Measurements from ENCODE around the gene COL2A1. TPM values are rescaled to one million over a fixed set of nuclear protein-coding genes. Genes with fewer than 3 reads are reported as not detected.
A peak's percentile ranks its signal among the peaks of the same experiment; 100 is the strongest.

The COL2A1 gene
- total RNA-seq, 2 donors from 2014 or later = not detected

DNA sequence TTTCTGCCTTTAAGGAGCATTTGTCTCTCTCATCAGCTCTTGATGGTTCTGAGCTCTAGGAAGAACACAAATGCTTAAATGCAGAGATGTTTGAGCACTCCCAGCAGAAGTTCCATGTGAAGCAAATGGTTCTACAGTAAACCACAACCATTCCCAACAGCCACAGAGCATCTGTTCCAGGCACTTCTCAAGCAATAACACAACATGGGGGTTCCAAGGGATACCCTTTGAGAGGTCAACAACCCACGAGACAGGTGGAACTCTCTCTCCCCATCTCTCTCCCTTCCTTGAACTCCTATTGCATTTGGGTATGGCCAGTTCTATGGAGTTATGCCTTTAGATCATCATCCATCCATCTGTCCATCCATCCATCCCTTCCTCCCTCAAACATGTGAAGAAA is 5.2 kb upstream of the COL2A1 start:
- Mint-ChIP-seq H3K27ac (no peak overlapping the region), H3K4me3 (no peak overlapping the region), H3K9me3 (no peaks in the 10 kb centered on the region), H3K36me3 (ENCODE audit: low read depth) (no peaks in the 10 kb centered on the region), H3K4me1 (no peaks in the 10 kb centered on the region), H3K27me3 (peaks cover 48% of the 10 kb centered on the region)
- no peak for ATAC-seq (replicated peaks)

DNA sequence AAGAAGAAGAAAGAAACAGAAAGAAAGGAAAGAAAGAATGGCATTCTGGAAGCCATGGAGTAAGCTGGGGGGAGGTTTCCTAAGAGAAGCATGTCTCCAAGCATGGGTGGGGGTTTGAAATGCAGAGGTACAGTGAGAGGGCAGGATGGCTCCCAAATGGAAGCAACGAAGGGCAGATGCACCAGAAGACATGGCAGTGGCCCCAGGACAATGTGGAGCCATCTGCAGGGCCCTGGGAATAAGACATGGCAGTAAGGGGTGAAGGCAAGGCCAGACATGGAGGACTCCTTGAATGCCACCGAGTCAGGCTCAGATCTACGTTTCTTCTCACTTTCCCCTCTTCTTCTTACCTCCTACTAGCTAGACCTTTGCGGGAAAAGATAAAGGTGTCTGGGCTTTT is 4.7 kb upstream of the COL2A1 start:
- ATAC-seq (replicated peaks) = no peak
- no peak overlapping the region for H3K4me3 Mint-ChIP-seq
- H3K4me1 Mint-ChIP-seq = no peaks in the 10 kb centered on the region
- no peak overlapping the region for H3K27ac Mint-ChIP-seq
- no peaks in the 10 kb centered on the region for H3K9me3 Mint-ChIP-seq
- H3K27me3 Mint-ChIP-seq = peaks cover 48% of the 10 kb centered on the region
- H3K36me3 Mint-ChIP-seq (ENCODE audit: low read depth) = no peaks in the 10 kb centered on the region

DNA sequence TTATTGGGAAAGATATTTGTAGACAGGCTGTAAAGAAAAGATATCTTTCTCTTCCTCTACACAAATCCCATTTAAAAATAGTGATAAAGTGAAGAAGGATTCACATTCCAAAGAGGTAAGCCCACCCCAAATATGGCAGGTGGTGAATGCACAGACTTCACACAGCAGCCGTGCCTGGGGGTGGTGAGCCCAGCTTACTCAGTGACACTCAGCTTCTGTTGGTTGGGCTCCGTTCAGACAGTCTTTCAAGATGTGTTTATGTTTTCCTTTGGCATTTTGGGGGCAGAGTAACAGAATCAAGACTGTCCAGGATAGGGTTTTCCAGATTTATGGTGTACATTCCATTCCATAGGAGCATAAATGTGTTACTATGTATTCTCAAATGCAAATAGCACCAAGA is 4.1 kb upstream of the COL2A1 start:
- no peak for ATAC-seq (replicated peaks)

DNA sequence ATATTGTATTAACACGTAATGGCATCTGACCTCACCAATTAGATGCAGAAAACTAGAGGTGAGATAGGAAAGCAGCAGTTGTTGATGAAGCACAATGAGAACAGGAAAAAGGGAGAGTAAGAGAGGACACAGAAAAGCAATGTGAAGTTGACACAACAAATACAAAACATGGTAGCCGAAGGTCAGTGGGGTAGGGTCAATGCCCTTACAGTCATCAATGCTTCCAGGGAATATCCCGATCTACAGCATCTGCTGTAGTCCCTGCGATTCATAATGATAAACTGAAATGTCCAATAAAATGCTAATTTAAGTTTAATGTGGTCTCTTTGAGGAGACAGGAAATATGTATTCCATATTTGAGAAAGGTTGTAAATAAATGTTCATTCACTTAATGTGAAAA is 2.9 kb upstream of the COL2A1 start:
- peaks cover 10% of the 10 kb centered on the region for H3K4me1 Mint-ChIP-seq
- no peak for ATAC-seq (replicated peaks)
- no peak overlapping the region for H3K27ac Mint-ChIP-seq
- no peaks in the 10 kb centered on the region for H3K9me3 Mint-ChIP-seq
- H3K27me3 Mint-ChIP-seq = peaks cover 59% of the 10 kb centered on the region
- H3K4me3 Mint-ChIP-seq = no peak overlapping the region
- H3K36me3 Mint-ChIP-seq (ENCODE audit: low read depth) = no peaks in the 10 kb centered on the region

More for the DNA sequence above, 4.1 kb upstream of the COL2A1 start:
- no peaks in the 10 kb centered on the region for H3K36me3 Mint-ChIP-seq (ENCODE audit: low read depth)
- peaks cover 5% of the 10 kb centered on the region for H3K4me1 Mint-ChIP-seq
- H3K27me3 Mint-ChIP-seq = peaks cover 51% of the 10 kb centered on the region
- H3K9me3 Mint-ChIP-seq = no peaks in the 10 kb centered on the region
- H3K4me3 Mint-ChIP-seq = no peak overlapping the region
- no peak overlapping the region for H3K27ac Mint-ChIP-seq

DNA sequence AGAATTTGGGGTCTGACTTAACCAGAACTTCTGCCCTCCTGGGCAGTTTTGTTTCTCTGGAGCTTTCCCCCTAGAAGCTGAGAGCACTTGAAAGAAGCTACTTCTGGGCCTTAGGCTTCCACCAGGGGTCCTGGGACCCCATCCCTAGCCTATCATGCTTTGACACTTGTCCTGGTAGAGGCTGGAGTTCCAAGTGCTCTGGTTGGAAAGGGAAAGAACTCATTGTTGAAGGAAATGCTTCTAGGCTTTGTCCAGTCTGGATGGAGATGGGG is 1.4 kb upstream of the COL2A1 start:
- H3K4me3 Mint-ChIP-seq = peak overlapping the region; percentile 48
- no peaks in the 10 kb centered on the region for H3K9me3 Mint-ChIP-seq
- no peak for ATAC-seq (replicated peaks)
- no peaks in the 10 kb centered on the region for H3K36me3 Mint-ChIP-seq (ENCODE audit: low read depth)
- H3K27me3 Mint-ChIP-seq = peaks cover 69% of the 10 kb centered on the region
- H3K4me1 Mint-ChIP-seq = peaks cover 16% of the 10 kb centered on the region
- H3K27ac Mint-ChIP-seq = no peak overlapping the region

DNA sequence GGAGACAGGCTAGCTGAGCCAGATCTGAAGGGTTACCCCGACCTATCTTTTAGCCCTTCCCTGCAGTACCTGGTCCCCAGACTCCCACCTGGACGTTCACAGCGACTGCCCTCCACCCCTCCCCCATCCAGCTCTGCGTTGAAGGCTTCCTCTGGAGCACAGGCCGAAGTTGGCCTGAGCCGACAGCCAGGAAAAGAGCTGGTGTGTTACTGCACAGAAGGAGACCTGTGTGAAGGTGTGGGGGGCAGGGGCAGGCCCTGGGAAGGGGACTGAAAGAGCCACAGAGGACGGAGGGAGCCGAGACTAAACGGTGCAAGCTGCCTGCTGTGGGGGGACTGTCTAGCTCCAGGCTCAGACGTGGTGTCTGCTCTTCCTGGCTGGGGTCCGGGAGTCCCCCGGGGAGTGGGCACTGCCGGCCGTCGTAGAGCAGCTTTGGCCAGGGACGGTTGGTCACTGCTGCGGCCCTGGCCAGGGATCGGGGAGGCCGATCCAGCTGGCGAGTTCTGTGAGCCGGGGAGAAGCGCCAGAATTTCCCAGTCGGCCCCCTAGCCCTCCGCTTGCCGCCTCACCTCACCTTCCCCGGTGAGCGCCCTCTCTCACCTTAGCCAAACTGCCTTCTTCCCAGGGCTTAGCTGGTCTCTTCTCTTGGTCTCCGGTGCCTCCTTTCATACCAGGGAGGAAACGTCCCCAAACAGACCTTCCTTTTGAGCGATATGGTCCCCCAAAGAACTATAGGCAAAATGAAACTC is 899 bp upstream of the COL2A1 start:
- H3K4me1 Mint-ChIP-seq = peaks cover 16% of the 10 kb centered on the region

DNA sequence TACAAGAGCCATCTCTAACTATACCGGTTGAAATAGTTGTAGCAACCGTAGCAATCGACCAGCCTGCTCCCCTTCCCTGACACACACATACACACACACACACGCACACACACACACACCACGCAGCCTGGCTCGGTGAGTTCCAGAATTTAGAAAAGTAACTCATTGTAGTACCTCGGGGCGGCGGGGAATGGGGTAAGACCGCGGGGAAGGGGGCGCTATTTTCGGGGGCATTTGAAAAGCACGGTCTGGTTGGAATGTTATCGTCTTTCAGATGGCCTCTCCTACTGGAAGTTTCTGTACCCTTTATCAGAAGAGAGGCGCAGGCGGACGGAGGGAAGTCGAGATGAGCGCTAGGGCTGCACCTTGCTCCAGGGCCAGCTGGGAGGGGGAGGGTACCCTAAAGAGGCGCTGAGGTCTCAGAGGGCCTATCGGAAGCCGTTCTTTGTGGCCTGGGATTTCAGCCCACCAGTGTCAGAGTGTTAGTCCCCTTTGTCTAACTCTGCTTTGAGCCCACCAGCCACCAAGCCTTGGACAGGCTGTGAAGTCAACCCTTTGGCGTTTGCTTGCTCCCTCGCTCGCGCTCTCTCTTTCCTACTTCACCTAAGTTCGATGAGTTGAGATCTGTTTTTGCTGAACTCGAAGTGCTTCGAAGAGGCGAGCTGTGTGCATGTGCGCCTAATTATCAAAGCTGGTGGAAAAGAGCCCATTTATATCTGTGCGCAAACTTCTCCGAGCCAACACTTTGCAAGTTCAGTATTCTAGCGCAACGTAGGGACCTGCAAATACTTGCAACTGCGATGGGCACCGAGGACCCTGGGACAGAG is 837 bp downstream of the COL2A1 start:
- H3K9me3 Mint-ChIP-seq = no peaks in the 10 kb centered on the region
- ATAC-seq (replicated peaks) = no peak
- peaks cover 75% of the 10 kb centered on the region for H3K27me3 Mint-ChIP-seq
- H3K27ac Mint-ChIP-seq = no peak overlapping the region
- peaks cover 16% of the 10 kb centered on the region for H3K4me1 Mint-ChIP-seq
- H3K36me3 Mint-ChIP-seq (ENCODE audit: low read depth) = no peaks in the 10 kb centered on the region
- H3K4me3 Mint-ChIP-seq = peak overlapping the region; percentile 83

More for the DNA sequence above, 899 bp upstream of the COL2A1 start:
- H3K4me3 Mint-ChIP-seq = peak overlapping the region; percentile 48
- no peaks in the 10 kb centered on the region for H3K9me3 Mint-ChIP-seq
- no peak for ATAC-seq (replicated peaks)
- peaks cover 74% of the 10 kb centered on the region for H3K27me3 Mint-ChIP-seq
- no peak overlapping the region for H3K27ac Mint-ChIP-seq
- H3K36me3 Mint-ChIP-seq (ENCODE audit: low read depth) = no peaks in the 10 kb centered on the region

DNA sequence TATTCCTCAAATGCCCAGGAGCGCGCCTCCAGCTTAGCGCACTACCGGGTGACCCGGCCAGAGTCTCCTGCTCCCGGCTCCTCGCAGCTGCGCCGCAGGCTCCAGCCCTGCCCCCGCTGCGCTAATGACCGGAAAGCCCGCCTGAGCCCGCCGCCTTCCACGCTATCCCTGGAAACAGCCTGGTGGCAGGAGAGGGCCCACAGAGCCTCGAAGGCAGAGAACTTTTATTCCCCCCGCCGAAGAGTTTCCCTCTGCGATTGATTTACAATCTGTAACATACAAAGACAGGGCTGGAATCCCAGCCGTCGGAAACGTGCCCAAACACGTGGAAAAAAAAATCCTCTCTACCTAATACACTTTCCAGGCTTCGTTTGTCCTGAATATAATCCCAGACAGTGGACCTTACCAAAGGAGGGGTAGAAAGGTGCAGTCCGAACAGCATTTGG is 1.5 kb downstream of the COL2A1 start:
- H3K36me3 Mint-ChIP-seq (ENCODE audit: low read depth) = no peaks in the 10 kb centered on the region
- H3K27me3 Mint-ChIP-seq = peaks cover 76% of the 10 kb centered on the region
- ATAC-seq (replicated peaks) = no peak
- no peaks in the 10 kb centered on the region for H3K9me3 Mint-ChIP-seq
- H3K4me3 Mint-ChIP-seq = peak overlapping the region; percentile 83
- H3K27ac Mint-ChIP-seq = no peak overlapping the region
- peaks cover 16% of the 10 kb centered on the region for H3K4me1 Mint-ChIP-seq

DNA sequence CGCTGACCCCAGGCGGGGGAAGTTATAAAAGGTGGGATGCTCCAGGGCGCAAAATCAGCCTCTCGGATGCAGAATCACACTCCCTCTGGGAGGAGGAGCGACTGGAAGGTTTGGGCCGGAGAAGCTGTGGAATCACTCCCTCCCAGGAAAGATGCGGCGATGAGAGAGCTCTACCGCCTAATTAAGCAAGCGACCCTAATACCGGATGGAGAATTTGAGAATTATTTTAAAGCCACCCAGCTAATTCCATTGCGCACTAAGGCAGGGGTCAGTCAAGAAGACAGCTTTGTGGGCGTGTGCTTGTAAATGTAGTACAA is 1.9 kb downstream of the COL2A1 start:
- Mint-ChIP-seq H3K36me3 (ENCODE audit: low read depth) (no peaks in the 10 kb centered on the region), H3K4me3 (peak overlapping the region; percentile 83), H3K4me1 (peaks cover 16% of the 10 kb centered on the region), H3K27me3 (peaks cover 75% of the 10 kb centered on the region), H3K27ac (no peak overlapping the region), H3K9me3 (no peaks in the 10 kb centered on the region)
- ATAC-seq (replicated peaks) = no peak

DNA sequence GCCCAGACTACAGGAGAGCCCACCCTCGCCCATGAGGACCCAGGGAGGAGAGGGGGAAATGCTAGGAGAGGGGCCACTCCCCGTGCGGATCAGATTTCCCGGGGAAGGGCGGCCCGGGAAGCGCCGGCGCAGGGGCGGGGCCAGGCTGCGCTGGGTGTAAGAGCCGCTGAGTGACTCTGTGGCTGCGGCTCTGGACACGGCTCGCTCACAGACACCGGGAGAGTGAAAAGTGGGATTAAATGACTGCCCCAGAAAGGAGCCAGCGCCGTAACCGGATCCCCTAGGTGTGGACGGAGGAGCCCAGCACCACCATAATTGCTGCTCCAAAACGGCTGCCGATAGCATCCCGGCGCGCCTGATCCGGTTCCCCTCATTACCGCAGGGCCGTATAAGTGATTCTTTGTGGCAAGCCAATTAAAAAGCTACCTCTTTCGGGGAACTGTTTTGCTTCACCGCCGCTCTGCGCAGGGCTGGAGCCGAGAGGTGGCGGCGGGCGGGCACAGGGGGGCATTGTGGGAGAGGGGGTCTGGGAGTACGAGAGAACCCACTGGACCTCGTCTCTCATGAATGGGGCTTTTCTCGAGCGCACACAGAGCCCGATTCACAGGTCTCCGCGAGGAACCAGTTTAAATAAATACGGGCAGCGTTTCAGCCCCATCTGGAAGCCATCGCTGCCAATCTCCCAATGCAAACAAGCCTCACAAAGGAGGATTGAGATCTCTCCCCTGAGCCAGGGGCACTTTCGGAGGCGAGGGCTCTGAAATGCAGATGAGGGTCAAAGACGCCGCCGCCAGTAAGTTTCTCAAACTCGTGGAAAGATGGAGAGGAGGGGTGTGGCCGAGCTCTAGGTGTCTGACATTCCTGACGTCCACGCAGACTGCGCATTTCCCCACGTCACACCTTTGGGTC is 2.5 kb downstream of the COL2A1 start:
- no peak overlapping the region for H3K27ac Mint-ChIP-seq
- peaks cover 69% of the 10 kb centered on the region for H3K27me3 Mint-ChIP-seq
- H3K36me3 Mint-ChIP-seq (ENCODE audit: low read depth) = no peaks in the 10 kb centered on the region
- peaks cover 16% of the 10 kb centered on the region for H3K4me1 Mint-ChIP-seq
- ATAC-seq (replicated peaks) = peak; percentile 52
- no peaks in the 10 kb centered on the region for H3K9me3 Mint-ChIP-seq
- H3K4me3 Mint-ChIP-seq = peak overlapping the region; percentile 83

DNA sequence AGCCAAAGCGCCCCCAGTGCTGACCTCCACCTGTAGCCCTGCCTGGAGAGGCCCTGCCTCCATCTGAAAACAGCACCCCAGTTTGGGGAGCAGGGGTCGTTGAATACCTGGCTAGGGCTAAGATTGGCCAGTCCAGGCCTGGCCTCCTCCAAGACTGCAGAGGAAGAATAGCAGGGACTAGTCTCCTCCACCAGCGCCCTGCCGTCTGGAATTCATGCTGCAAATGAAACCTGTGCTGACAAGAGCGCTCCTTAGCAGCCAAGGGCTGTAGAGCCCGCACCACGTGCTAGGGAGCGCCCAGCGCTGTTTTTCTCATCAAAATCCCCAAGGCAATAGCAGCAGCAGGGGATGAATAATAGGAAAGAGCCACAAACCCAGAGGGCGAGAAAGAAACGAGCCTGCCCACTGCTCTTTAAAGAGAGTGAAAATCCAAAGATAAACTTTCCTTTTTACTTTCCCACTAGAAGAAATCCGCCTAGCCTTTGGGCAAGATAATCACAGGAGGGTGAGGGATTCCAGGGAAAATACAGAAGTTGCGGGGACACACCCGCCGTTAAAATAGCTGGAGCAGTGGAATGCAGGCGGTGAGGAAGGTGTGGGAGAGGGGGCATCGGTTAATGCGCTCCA is 3.3 kb downstream of the COL2A1 start:
- Mint-ChIP-seq H3K27me3 (peaks cover 66% of the 10 kb centered on the region), H3K4me3 (peak overlapping the region; percentile 83), H3K9me3 (no peaks in the 10 kb centered on the region), H3K4me1 (peaks cover 16% of the 10 kb centered on the region), H3K27ac (no peak overlapping the region), H3K36me3 (ENCODE audit: low read depth) (no peaks in the 10 kb centered on the region)
- peak; percentile 58 for ATAC-seq (replicated peaks)

DNA sequence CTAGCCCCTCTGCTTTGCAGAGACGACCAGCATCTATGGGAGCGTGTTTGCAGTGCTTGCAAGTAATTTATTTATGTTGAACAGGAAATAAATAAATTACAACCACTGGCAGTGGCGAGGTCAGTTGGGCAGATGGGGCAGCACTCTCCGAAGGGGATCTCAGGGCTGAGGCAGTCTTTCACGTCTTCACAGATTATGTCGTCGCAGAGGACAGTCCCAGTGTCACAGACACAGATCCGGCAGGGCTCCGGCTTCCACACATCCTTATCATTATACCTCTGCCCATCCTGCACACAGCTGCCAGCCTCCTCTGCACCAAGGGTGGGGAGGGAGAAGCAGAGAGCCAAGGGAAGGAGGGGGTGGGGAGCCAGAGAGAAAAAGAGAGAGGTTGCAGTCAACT is 4.5 kb downstream of the COL2A1 start:
- no peak for ATAC-seq (replicated peaks)
- H3K4me3 Mint-ChIP-seq = no peak overlapping the region
- H3K27ac Mint-ChIP-seq = no peak overlapping the region
- no peaks in the 10 kb centered on the region for H3K36me3 Mint-ChIP-seq (ENCODE audit: low read depth)
- peaks cover 64% of the 10 kb centered on the region for H3K27me3 Mint-ChIP-seq
- H3K9me3 Mint-ChIP-seq = no peaks in the 10 kb centered on the region
- peaks cover 16% of the 10 kb centered on the region for H3K4me1 Mint-ChIP-seq

DNA sequence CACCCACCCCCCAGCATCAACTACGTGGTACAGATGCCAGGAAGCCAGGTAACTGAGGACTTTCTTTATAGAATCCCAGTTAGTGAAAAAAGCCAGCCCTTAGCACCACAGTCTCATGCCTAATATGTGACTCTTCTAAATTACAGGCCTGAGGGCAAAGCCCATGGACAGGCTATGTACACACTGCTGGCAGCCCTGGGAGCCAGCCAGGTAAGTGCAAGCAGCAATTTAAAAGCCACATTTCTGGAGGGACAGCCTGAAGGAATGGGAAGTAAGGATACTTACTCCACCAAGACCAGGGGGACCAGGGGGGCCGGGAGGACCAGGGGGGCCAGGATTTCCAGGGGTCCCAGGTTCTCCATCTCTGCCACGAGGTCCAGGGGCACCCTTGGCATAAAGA is 7.0 kb downstream of the COL2A1 start:
- Mint-ChIP-seq H3K4me3 (no peak overlapping the region), H3K27me3 (peaks cover 57% of the 10 kb centered on the region), H3K36me3 (ENCODE audit: low read depth) (no peaks in the 10 kb centered on the region), H3K4me1 (peaks cover 5% of the 10 kb centered on the region), H3K27ac (no peak overlapping the region), H3K9me3 (no peaks in the 10 kb centered on the region)
- ATAC-seq (replicated peaks) = no peak

DNA sequence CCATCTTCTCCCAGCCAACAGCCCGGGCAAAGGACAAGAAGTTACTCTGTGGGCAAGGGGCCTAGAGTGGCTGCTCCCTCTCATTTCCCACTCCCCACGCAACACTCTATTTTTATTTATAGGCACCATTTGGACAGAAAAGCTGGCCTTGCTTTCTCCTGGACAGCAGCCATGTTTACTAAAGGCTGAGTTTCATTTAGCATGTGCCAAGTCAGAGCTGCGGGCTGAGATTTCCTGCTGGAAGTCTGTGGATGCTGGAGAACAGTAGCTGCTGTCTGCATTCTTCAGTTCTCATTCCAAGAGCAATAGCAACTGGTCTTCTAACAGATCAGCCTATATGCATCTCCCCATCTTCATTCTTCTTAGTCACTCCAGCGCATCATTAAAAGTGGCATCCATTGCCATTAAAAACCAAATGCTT is 8.3 kb downstream of the COL2A1 start:
- Mint-ChIP-seq H3K9me3 (no peaks in the 10 kb centered on the region), H3K4me3 (no peak overlapping the region), H3K4me1 (peaks cover 1% of the 10 kb centered on the region), H3K27me3 (peaks cover 43% of the 10 kb centered on the region), H3K27ac (no peak overlapping the region), H3K36me3 (ENCODE audit: low read depth) (no peaks in the 10 kb centered on the region)
- no peak for ATAC-seq (replicated peaks)

Measured in activated T-helper 17 cell treated with anti-CD3 and anti-CD28 coated beads, Interleukin-2, amount 50 U/mL, for 72 hours (primary cell).